Activated T-helper 1 cell treated with anti-CD3 and anti-CD28 coated beads, Interleukin-12 subunit alpha, Interleukin-12 subunit beta, Interleukin-2, Interleukin-4 antibody, amounts not matched to agents 30 ng/mL and 10 ng/mL and 1 ng/mL, durations not matched to agents 14 hours and 24 hours and 36 hours (primary cell): ENCODE measurements around the gene DHRS7C. TPM values are rescaled to one million over a fixed set of nuclear protein-coding genes. Genes with fewer than 3 reads are reported as not detected.

ENCODE experiments used
- DNase-seq: peaks from one replicate; pipeline ENCODE4 v3.0.0; 2021; ENCODE audit warnings: low spot score
- H3K27ac Mint-ChIP-seq: one replicate; pipeline ENCODE4 v1.8.0; 2021; ENCODE audit warnings: mild to moderate bottlenecking, mixed read lengths
- H3K27me3 Mint-ChIP-seq: one replicate; pipeline ENCODE4 v1.8.0; 2022; ENCODE audit warnings: mild to moderate bottlenecking, moderate library complexity, mixed read lengths; ENCODE audit not compliant: insufficient read depth
- H3K36me3 Mint-ChIP-seq: one replicate; pipeline ENCODE4 v1.8.0; 2021; ENCODE audit warnings: low read depth, mixed read lengths
- H3K4me1 Mint-ChIP-seq: one replicate; pipeline ENCODE4 v1.8.0; 2021; ENCODE audit warnings: low read depth, mixed read lengths
- H3K4me3 Mint-ChIP-seq: one replicate; pipeline ENCODE4 v1.8.0; 2021; ENCODE audit warnings: mild to moderate bottlenecking, moderate library complexity, mixed read lengths
- H3K9me3 Mint-ChIP-seq: one replicate; pipeline ENCODE4 v1.8.0; 2021; ENCODE audit warnings: mixed read lengths
- intact Hi-C: fragments of 100-400 bp; cut with micrococcal nuclease; formaldehyde crosslinking; loops from one replicate; pipeline ENCODE4 v1.15.1; 2024
- total RNA-seq: library from RNA; stranded (reverse); gene quantifications from 2 replicates; pipeline ENCODE4 v1.2.3, GENCODE V29; 2022

Gene DHRS7C, protein sequence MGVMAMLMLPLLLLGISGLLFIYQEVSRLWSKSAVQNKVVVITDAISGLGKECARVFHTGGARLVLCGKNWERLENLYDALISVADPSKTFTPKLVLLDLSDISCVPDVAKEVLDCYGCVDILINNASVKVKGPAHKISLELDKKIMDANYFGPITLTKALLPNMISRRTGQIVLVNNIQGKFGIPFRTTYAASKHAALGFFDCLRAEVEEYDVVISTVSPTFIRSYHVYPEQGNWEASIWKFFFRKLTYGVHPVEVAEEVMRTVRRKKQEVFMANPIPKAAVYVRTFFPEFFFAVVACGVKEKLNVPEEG
- not detected in 2 replicates for total RNA-seq

DNA sequence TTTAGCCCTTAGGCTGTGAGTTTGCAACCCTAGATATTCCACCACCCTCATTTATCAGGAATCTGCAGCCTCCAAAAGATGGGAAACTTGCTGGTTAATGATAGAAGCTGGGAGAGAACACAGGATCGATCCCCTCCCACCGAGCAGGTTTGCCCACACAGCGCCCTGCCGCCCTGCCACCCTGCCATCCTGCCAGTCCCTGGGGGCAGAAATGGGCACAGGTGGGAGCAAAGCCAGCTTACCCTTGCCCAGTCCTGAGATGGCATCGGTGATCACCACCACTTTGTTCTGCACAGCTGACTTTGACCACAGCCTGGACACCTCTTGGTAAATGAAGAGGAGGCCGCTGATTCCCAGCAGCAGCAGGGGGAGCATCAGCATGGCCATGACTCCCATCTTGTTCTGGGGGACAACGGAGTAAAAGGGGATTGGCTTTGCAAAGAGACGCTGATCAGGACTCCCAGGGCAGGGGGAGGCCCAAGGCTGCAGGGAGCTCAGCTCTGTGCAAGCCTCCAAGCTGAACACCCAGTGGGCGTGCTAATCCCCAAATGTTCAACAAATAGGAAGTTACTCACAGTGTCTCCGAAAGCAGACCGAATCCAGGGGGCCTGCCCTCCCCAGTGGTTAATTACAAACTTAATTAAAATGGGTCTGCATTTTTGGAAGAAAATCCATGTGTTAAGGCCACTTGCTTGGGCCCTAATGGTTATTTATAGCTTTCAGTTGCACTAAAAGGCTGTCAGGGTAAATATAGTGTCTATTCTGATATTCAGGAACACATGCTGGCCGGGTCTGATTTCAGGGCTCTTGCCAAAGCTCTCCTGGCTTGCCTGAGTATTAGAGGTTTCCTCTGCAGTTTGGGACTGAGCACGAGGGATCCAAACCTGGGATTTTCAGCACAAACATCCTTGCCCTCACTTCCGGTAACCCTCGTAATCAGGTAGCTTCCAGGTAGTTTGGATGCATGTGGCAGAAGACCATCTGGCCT lies at the start of gene DHRS7C:
Gene DHRS7C (minus strand): TSS at position 704 of the 988 bp plus-strand sequence. CDS start 308 bp downstream, at position 396.
- no peaks in the 10 kb centered on the region for H3K27me3 Mint-ChIP-seq
- H3K4me3 Mint-ChIP-seq: no peak within 1 kb of the TSS
- intact Hi-C loops: no loop called here

DNA sequence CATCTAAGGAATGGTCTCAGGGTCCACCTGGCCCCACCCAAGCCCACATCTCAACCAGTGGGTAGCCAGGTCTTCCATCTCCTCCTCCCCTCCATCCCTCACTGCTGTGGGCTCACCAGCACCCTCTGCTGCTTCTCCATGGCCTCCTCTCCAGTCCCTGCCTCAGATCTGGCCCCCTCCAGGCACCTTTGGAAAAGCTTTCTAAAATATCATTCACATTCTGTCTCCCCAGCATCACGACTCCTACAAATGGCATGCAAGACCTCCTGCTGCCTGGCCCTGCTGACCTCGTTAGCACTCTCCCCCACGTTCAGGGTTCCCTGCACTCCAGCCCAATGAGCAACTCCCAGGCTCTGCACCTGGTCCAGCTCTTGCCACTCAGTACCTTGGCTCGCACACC lies 48.0 kb upstream of the DHRS7C start:
- H3K4me3 Mint-ChIP-seq: no peak overlapping the region
- no peaks in the 10 kb centered on the region for H3K4me1 Mint-ChIP-seq
- H3K36me3 Mint-ChIP-seq: no peaks in the 10 kb centered on the region
- intact Hi-C loops: no loop called here
- no peak for DNase-seq
- no peaks in the 10 kb centered on the region for H3K9me3 Mint-ChIP-seq
- no peaks in the 10 kb centered on the region for H3K27me3 Mint-ChIP-seq
- no peak overlapping the region for H3K27ac Mint-ChIP-seq

More for the DNA sequence above, at the start of gene DHRS7C:
- Mint-ChIP-seq H3K36me3 (no peaks in the 10 kb centered on the region), H3K27ac (no peak within 1 kb of the TSS), H3K9me3 (no peaks in the 10 kb centered on the region), H3K4me1 (no peaks in the 10 kb centered on the region)
- DNase-seq: no peak

DNA sequence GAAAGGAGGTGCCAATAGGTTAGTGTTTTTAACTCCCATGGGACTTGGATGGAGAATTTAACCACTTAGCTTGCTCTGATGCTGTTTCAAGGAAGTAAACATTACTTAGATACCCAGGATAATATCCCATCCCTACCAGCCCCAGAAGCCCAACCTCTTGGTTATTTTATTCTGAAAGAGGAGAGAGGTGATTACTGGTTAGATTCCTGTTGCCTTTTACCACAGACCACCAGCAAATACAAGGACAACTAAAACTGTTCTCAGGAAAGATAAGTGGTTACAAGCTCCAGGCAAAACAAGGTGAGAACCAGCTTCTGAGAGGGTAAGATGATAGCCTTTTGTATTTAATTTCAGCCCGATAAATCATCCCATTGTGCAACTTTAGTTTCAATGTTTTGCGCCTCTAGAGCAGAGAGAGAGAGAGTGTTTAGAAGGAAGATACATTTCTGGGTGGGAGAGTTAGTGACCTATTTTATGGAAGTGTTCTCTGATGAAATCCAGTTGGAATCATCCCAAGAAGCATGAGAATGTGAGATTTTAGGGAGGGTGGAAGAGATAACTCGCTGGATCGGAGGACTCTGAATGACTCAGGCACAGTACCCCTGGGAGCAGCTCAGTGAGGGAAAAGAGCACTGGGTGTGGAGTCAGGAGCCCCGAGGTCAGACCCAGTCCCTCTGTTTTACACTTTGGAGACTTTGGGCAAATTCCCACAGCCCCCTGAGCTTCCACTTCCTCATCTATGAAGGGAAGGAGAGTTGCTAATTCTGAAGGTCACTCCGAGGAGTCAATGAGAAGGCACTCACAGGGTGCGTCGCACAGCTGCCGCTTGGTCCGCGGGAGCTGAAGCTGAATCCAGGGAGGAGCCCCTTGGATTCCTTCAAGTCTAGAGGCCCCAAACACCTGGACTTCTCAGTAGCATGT lies 46.4 kb upstream of the DHRS7C start:
- Mint-ChIP-seq H3K9me3 (no peaks in the 10 kb centered on the region), H3K36me3 (no peaks in the 10 kb centered on the region), H3K4me1 (no peaks in the 10 kb centered on the region), H3K4me3 (no peak overlapping the region), H3K27ac (no peak overlapping the region), H3K27me3 (no peaks in the 10 kb centered on the region)
- intact Hi-C loops: no loop called here
- no peak for DNase-seq

DNA sequence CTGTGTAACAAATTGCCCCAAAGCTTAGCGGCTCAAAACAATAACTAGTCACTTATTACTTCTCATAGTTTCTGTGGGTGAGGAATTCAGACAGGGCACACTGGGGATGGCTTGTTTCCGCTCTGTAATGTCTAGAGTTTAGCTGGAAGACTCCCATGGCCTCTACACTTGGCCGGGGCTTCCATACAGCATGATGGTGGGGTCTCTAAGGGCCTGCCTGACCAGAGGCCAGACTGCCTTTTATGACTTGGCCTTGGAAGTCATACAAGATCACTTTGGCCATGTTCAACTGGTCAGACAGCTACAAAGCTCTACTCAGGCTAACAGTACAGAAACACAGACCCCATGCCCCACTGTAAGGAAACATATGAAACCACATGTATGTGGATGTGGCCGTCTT lies 42.5 kb upstream of the DHRS7C start:
- no peak for DNase-seq
- H3K36me3 Mint-ChIP-seq: no peaks in the 10 kb centered on the region
- peaks cover 2% of the 10 kb centered on the region for H3K27me3 Mint-ChIP-seq
- no peaks in the 10 kb centered on the region for H3K9me3 Mint-ChIP-seq
- H3K4me3 Mint-ChIP-seq: no peak overlapping the region
- intact Hi-C loops: no loop called here
- no peaks in the 10 kb centered on the region for H3K4me1 Mint-ChIP-seq
- H3K27ac Mint-ChIP-seq: no peak overlapping the region

DNA sequence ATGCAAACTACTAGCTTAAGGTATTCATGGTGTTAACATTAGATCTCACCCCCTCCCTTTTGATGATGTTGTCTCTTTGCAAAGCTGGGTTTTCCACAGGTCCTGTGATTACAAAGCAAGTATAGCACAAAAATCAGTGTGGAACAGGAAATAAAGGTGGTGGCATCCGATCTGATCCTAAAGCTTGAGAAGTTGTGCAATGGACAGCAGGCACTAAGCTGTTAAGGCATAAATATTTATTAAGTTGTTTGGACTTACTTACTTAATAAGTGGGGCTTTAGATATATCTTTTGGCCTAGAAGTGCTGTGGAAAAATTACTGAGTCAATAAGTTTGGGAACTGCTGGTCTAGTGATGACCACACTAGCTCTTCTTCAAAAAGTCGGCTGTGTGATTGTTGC lies 39.3 kb upstream of the DHRS7C start:
- H3K36me3 Mint-ChIP-seq: no peaks in the 10 kb centered on the region
- no peak overlapping the region for H3K27ac Mint-ChIP-seq
- H3K9me3 Mint-ChIP-seq: no peaks in the 10 kb centered on the region
- no peak for DNase-seq
- no peaks in the 10 kb centered on the region for H3K4me1 Mint-ChIP-seq
- H3K27me3 Mint-ChIP-seq: peaks cover 2% of the 10 kb centered on the region
- no peak overlapping the region for H3K4me3 Mint-ChIP-seq
- intact Hi-C loops: no loop called here

DNA sequence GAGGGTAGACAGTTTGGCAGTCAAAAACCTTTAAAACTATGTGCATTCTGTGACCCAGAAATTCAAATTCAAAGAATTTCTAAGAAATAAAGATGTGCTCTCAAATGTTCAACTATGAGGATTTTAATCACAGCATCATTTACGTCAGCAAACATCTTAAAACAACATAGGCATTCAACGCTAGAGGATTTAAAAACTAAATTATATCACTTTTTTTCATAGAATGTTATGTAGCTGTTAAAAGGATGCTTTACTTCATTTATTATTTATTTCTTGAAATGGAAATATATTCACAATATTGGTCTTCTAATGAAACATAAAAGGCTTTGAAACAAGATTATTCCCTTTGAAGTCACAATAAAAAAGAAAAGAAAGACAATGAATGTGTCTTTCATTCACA lies 38.0 kb upstream of the DHRS7C start:
- no peak overlapping the region for H3K4me3 Mint-ChIP-seq
- H3K9me3 Mint-ChIP-seq: no peaks in the 10 kb centered on the region
- H3K27me3 Mint-ChIP-seq: peaks cover 2% of the 10 kb centered on the region
- no peaks in the 10 kb centered on the region for H3K4me1 Mint-ChIP-seq
- no peak overlapping the region for H3K27ac Mint-ChIP-seq
- no peak for DNase-seq
- no peaks in the 10 kb centered on the region for H3K36me3 Mint-ChIP-seq
- intact Hi-C loops: no loop called here

DNA sequence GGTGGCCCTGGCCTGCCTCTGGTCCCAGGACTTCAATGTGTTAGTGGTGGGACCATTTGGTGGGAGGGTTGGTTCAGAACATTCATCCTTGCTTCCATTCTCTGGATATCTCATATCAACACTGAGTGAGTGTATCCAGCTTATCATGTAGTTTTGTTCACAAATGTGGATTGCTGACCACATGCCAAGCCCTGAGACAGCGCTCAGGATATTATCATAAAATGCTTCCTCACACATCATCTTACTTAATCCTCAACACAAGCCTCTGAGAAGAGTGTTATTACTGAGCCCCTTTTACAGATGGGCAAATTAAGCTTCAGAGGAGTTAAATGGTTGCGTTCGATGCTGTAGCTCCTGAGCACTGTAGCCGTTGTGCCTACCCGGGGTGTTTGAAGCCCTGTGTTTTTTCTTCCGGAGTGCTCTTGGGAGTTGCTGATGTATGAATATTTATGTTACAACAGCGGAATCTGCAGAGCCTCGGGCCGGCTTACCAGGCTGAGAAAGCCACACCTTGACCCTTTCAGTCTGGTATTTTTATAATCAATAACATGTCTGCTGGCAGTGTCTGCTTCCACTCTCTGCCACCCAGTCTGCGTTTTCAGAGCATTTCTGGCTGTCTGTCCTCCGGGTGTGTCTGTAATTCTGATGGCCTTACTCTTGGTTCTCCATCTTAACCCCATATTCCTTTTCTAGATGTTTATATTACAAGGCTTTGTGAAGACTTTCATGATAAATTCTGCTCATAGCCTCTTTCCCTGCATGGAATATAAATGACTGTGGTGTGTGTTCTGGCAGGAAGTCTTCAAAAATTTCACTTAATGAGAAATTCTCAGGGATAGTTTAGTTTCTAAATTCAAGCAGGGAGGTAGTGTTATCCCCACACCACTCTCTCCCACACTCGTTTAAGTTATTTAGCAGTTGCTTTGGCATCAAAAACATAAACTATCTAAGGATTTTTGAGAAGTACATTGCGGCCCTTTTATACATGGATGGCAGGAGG lies 37.2 kb upstream of the DHRS7C start:
- no peaks in the 10 kb centered on the region for H3K36me3 Mint-ChIP-seq
- intact Hi-C loops: no loop called here
- H3K4me3 Mint-ChIP-seq: no peak overlapping the region
- H3K27ac Mint-ChIP-seq: no peak overlapping the region
- H3K9me3 Mint-ChIP-seq: no peaks in the 10 kb centered on the region
- DNase-seq: no peak
- H3K27me3 Mint-ChIP-seq: peaks cover 2% of the 10 kb centered on the region
- no peaks in the 10 kb centered on the region for H3K4me1 Mint-ChIP-seq

DNA sequence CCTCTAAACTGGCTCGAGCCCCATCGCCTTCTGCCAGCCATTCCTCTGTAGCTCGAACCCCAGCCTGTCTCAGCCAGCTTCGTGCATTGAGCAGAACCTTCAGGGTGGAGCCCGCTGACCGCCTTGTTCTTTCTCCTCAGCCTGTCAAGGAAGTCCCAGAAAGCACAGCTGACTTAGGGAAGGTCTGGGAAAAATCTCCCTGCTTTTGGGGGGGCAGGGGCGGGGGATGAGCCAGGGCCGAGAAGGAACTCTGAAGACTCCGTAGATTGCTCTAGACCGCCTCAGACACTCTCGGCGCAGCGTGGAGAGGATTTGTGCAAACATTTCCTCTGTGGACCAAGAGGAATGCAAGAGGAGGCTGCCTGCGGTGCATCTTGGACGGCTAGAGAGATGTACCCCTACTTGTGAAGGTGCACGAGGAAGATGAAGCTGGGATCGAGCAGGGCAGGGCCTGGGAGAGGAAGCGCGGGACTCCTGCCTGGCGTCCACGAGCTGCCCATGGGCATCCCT lies 34.3 kb upstream of the DHRS7C start, which contains the start of gene GLP2R:
Gene GLP2R (plus strand): TSS at position 284 of the 510 bp plus-strand sequence. CDS start 140 bp downstream, at position 424.
- Mint-ChIP-seq H3K4me1 (no peaks in the 10 kb centered on the region), H3K9me3 (no peaks in the 10 kb centered on the region), H3K27ac (no peak within 1 kb of the TSS), H3K27me3 (peaks cover 2% of the 10 kb centered on the region), H3K36me3 (no peaks in the 10 kb centered on the region), H3K4me3 (no peak within 1 kb of the TSS)
- intact Hi-C loops: no loop called here
- no peak for DNase-seq

DNA sequence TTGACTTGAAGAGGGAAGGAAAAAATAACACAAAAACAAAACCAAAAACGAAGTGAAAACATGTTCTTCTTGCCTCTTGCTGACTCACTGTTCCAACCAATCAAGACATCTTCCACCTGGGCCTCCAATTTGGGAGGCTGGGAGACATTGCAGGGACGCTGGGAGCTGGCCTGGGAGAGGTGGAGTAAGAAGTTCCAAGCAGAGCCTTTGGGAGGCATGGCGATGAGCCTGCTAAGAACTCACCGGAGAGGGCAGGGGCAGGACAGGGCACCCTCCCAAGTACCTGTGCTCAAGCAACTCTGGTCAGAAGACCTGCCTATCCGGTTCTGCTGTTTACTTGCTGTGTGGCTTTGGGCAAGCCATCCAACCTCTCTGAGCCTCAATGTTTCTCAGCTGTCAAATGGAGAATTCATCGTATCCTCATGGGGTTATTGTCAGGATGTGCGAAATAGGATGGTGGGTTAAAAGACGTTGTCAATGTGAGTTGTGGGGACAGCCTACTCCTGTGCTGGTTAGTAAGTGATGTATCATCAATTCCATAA lies 33.5 kb upstream of the DHRS7C start:
- intact Hi-C loops: no loop called here

DNA sequence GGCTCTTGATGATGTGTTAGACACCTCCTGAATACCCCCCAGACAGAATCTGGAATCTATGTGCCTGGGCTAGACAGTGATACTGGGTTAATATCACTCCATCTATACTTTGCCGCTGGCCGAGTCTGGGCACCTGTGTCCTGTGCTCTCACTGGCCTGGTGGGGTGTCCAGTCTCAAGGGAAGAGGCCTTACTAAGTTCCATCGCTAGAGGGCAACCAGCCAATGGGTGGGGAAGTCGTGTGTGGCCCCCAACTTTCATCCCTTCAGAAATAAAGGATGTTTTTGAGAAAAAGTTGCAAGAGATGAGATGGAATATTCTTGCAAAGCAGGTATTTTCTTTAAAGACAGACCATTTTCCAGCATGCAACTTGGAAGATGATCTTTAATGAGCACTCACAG lies 32.7 kb upstream of the DHRS7C start:
- Mint-ChIP-seq H3K27me3 (no peaks in the 10 kb centered on the region), H3K27ac (no peak overlapping the region), H3K9me3 (no peaks in the 10 kb centered on the region), H3K36me3 (no peaks in the 10 kb centered on the region), H3K4me1 (no peaks in the 10 kb centered on the region), H3K4me3 (no peak overlapping the region)
- intact Hi-C loops: no loop called here
- DNase-seq: no peak

More for the DNA sequence above, 33.5 kb upstream of the DHRS7C start:
- Mint-ChIP-seq H3K9me3 (no peaks in the 10 kb centered on the region), H3K27ac (no peak overlapping the region), H3K36me3 (no peaks in the 10 kb centered on the region), H3K4me3 (no peak overlapping the region), H3K27me3 (peaks cover under 1% of the 10 kb centered on the region), H3K4me1 (no peaks in the 10 kb centered on the region)
- no peak for DNase-seq

DNA sequence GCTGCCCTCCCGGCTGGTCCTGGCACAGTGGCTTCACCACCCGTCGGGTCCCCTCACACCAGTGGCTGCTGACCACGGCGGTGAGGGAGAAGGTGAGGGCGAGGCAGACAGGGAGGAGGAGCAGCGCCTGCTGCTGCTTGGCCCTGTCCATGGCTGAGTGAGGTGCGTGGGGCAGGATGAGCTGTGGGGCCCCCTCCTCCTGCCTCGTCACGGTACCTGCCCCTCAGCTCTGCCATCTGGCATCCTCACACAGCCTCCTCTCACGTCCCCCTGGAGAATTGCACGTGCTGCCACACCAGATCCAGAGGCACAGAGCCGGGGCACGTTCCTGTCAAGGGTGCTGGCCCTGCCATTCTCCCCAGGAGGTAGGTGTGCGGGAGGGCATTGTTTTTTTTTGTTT lies 30.5 kb upstream of the DHRS7C start, which contains the start of gene GSG1L2:
Gene GSG1L2 (minus strand): TSS at position 159 of the 400 bp plus-strand sequence. CDS start 8 bp downstream, at position 151.
- no peaks in the 10 kb centered on the region for H3K4me1 Mint-ChIP-seq
- no peak for DNase-seq
- no peaks in the 10 kb centered on the region for H3K9me3 Mint-ChIP-seq
- H3K27me3 Mint-ChIP-seq: no peaks in the 10 kb centered on the region
- no peaks in the 10 kb centered on the region for H3K36me3 Mint-ChIP-seq
- intact Hi-C loops: no loop called here
- H3K4me3 Mint-ChIP-seq: no peak within 1 kb of the TSS
- H3K27ac Mint-ChIP-seq: no peak within 1 kb of the TSS
